Fibroblast of skin of left quadriceps (primary cell): ENCODE measurements around the gene RDX.

Source experiments
- DNase-seq, 2 experiments: peaks; one replicate each; pipeline ENCODE4 v3.0.0-alpha.2; 2013; ENCODE audit warnings: low read depth in 2 of 2

The RDX gene

DNA sequence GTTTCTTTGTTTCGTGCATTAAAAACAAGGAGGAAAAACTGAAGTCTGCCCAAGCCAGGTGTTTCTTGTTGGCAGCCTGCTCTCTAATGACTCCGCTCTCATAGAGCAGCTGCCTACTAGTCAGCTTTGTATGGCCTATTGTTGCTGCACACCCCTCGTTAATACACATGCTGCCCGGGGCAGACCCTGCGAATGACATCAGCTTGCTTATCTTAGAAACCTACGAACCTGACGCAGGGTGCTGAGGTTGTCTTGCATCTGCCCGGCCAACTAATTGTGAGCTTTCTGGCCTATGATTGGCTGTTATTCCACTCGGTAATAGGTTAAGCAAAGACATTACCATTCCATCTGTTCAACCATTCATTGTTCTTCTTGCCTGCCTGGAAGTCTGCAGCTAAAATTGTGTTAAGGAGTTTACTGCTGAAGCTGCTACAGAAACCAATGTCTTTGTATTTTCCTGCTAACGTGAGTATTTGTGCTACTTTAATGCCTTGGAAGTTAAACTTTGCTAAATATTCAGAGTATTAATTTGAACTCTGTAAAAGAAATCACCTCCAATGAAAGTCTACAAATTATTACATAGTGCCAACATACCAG is 165.7 kb downstream of the RDX start:
- no peak for DNase-seq

DNA sequence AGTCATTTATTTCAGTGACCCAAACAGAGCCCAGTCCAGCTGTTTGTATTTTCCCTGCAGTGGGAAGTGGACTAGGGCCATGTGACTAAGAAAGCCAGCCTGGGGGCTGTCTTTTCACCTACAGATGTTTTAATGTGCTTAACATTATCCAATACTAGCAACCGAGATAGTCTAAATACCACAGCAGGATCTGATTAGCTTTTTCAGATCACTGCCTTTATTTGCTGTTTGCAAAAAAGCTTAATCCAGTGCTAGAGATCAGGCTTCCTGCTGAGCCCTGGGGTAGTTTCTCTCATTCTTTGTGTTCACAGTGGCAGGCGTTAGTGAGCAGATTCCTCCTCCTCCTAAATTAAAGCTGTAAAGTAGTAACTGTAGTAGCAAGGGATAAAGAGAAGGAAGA is 168.3 kb downstream of the RDX start:
- peak; percentile 57 to 63 for DNase-seq

DNA sequence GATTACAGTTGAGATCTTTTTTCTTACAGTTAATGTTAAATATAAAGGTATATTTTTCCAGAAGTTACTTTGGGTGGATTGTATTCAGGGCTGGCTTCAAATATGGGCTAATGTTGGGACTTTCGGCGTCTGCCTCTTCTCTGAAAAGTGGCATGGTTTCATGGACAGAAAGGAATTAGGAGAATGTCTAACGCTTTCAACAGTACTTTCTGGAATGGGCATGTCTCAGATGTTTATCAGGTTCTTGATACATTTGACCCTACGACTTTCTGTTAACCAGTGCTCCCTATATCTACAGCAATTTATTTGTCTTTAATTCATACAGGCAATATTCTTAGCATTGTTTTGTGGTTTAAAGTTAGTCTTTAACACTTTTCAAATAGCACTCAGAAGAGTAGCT is 169.5 kb downstream of the RDX start:
- DNase-seq: no peak

DNA sequence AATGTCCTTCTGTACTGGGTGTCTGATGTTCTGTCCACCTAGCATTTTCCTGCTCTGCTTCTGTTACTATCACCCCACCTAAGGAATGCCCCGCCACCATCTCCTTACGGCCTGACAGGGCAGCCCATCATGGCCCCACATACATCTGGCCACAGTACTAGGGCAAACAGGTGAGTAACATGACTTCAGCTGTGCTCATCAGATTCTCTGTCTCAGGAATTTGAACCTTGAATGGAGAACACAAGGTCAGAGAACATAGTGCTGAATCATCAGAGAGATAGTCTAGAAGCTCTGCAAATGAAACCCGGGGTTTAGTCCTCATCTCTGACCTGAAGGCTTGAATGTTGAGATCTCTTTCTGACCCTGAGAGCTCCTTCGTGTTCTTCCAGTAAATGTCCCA is 170.8 kb downstream of the RDX start:
- DNase-seq: no peak
